Measurements from ENCODE around the gene SLC35F5.
A peak's percentile ranks its signal among the peaks of the same experiment; 100 is the strongest.
"Not testable (repeated sequence)": the region's sequence is repeated elsewhere in the genome, so short reads cannot be mapped to it uniquely, and the experiment has no call there.

Gene SLC35F5, protein sequence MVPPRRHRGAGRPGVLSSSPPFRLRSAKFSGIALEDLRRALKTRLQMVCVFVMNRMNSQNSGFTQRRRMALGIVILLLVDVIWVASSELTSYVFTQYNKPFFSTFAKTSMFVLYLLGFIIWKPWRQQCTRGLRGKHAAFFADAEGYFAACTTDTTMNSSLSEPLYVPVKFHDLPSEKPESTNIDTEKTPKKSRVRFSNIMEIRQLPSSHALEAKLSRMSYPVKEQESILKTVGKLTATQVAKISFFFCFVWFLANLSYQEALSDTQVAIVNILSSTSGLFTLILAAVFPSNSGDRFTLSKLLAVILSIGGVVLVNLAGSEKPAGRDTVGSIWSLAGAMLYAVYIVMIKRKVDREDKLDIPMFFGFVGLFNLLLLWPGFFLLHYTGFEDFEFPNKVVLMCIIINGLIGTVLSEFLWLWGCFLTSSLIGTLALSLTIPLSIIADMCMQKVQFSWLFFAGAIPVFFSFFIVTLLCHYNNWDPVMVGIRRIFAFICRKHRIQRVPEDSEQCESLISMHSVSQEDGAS

GRCh38 chr2:113756355-113757137 is at the start of gene SLC35F5:
Gene SLC35F5, minus strand, starts transcription at chr2:113756642. Its CDS starts 233 bp downstream, at chr2:113756409.
- DNase-seq = peak; percentile 88

GRCh38 chr2:113799375-113799774 is 42.9 kb upstream of the SLC35F5 start:
- DNase-seq = no peak

DNA sequence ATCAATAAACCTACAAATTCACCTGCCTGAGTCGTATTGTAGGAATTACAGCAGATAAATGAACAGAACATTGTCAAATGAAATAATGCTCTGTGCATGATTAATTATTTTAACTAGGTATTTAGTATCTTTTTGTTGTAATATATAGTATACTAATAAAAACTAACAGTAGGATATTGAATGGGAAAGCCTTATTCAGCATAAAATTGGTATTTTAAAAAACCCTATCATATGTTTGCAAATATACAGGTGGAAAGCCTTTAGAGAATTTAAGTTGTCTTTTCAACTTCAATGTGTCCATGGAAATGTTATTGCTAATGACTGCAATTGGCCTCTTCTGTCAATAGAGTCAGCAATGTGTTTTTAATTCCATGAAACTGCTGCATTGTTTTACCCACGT is 40.8 kb upstream of the SLC35F5 start:
- no peak for DNase-seq

DNA sequence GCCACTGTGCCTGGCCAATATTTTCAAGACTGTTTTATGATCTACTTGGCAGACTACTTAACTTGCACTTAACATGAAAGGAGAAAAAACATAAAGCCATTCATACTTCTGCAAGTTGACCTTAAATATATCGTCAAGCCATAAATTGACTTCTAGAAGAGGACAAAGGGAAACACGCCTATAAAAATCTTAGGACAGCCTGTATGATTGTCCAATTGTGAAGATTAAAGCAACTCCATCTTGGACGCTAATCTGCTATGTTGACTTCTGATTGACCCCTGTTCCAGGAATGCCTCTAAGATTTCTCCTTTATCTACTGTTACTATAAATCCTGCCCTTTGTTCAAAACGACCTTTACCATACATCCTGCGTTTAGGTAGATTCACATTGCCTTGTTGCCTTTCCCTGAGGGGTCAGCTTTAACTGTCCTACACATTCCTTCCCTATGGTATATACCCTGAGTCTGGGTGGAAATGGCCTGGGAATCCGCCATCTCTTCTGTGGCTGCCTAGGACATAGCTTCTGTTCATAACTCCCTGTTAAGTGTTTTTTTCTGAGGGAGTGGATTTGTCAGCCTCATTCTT is 40.2 kb upstream of the SLC35F5 start:
- no peak for DNase-seq

DNA sequence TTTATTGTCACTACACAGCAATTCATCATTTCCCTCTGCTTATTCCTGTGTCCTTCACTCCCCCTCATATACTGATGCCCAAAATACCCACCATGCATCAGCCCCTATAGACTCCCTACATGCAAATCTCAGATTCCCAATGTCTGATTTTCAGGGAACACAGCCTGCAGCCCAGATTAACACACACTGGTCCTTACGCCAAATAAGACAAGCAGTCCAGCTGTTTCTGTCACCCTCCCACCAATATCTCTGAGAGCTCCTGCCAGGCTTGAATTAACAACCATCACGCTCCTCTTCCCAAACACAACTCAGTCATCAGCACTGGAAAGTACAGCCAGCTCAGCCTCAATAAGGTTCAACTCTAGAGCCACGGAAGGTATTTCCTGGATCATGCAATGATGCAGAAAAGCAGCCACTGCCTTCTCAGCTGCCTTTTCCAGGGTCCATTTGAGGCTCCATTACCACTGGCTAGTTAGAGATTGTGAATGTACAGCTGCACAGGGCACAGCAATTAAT is 39.0 kb upstream of the SLC35F5 start:
- no peak for DNase-seq

DNA sequence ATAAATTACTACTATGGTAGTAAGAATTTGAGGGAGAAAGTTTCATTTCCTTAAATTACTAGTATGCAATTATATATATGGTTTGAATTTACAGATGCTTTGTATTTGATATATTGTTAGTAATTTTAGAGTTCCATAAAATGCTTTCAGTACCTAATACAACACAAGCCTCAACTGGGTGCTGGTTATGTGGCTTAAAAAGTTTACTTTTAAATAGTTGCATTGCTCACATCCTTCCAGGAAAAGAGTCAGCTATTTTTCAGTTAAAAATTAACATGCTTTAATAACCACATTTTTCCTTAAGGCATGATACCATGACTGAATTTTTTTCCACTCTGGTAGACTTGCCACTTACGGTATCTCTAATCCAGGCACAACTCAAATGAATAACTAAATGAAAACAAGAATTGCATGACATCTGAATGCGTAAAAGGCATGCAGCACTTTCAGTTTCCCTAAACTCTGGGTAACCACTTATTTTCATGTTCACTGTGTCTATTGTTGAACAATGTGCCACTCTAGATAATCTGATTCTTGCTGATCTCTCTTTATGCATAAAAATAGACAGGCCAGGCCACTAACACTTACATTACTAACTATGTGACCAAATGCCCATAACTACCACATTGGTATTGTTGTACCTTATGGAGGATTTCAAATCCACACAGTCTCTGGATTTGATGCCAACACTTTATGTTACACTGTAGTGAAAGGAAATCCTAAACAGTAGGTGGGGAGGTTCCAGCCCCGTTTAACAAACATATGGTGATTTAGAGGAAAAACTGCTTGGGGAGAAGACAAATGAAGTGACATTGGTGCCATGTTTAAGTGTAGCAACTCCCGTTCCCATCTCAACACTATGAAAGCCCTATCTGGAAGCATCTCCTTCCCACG is 35.5 kb upstream of the SLC35F5 start:
- DNase-seq = no peak

DNA sequence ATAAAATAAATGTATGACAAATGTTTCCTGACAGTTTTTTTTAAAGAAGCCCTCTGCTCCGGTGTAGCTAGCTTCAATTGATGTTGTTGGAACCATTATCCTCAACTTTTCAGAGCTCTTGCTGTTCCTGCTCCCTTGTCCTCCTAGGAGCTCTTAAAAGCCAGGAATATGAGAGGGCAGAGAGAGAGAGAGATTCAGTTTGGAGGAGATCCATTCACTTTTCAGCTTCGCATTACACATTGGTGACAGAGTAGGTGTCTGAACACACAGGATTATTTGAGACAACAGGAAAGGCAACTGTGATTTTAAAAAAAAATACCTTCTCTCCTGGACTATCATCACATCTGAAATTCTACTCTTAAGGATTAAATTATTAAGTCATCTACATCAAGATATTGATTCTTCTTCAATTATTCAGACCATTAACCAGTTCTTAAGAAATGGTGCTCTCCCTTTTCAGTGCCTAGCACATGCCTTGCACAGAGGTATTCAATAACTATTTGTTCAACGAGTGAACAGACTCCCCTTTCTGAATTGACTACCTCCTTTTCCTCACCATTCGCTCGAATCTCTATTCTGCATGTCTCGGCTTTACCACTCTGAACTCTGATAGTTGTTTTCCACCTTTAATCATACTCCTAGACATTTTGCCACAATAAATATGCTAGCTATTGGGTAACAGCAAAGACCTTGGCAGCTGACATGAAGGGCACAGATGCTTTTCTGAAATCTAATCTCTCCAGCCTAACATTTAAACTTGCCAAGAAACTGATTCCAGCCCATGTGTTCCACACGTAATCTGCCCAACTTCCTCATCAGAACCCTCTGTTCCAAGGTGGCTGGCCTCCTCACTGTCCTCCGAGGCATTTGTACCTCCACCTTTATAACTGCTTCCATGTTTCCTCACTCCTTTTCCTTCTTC is 28.6 kb upstream of the SLC35F5 start:
- DNase-seq = no peak

DNA sequence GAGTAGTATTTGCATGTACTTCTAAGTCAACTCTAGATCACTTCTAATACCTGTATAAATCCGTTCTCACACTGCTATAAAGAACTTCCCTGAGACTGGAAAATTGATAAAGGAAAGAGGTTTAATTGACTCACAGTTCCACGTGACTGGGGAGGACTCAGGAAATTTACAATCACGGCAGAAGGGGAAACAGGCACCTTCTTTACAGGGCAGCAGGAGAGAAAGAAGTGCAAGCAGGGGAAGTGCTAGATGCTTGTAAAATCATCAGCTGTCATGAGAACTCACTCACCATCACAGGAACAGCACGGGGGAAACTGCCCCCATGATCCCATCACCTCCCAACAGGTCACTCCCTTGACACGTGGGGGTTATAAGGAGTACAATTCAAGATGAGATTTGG is 24.0 kb upstream of the SLC35F5 start:
- DNase-seq = no peak

DNA sequence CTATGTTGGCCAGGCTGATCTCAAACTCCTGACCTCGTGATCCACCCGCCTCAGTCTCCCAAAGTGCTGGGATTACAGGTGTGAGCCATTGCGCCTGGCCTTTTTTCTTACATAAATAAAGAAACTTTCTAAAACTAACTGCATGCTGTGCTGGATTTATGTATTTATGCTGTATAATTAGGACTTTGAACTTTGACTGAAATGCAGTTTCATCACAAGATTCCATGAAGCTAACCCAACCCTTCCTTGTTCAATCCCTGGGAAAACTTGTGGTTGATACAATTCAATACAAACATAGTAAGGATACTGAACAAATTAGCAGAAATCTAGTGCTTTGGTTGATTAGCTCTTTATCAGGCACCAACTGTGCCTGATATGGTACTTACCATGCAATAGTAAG is 20.9 kb upstream of the SLC35F5 start:
- no peak for DNase-seq

DNA sequence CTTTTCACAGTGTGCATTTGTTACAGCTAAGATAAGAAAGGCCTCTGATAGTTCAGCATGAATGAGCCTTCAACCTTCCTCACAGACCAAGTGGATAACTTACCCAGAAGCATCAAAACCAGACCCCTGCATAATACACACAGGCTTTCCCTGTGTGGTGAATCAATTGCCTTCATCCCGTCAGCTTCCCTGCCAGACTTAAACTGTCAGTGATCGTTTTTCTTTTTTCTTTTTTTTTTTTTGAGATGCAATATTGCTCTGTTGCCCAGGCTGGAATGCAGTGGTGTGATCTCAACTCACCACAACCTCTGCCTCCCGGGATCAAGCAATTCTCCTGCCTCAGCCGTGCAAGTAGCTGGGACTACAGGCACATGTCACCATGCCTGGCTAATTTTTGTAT is 20.5 kb upstream of the SLC35F5 start:
- no peak for DNase-seq

DNA sequence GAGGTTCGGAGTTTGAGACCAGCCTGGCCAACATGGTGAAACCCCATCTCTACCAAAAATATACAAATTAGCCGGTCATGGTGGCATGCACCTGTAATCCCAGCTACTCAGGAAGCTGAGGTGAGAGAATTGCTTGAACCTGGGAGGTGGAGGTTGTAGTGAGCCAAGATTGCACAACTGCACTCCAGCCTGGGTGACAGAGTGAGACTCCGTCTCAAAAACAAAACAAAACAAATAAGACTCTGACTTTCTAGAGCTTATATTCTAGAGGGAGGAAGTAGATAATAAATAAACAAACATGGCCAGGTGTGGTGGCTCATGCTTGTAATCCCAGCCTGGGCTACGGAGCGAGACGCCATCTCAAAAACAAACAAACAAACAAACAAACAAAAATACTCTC is 18.2 kb upstream of the SLC35F5 start:
- DNase-seq = not testable (repeated sequence)

- no peak for DNase-seq
Measured at GRCh38 chr2:113770929-113771328, 14.5 kb upstream of the SLC35F5 start.

- DNase-seq = no peak
Measured at GRCh38 chr2:113769555-113769954, 13.1 kb upstream of the SLC35F5 start.

- no peak for DNase-seq
Measured at GRCh38 chr2:113768770-113769169, 12.3 kb upstream of the SLC35F5 start.

GRCh38 chr2:113767811-113768460 is 11.5 kb upstream of the SLC35F5 start:
- DNase-seq = no peak

GRCh38 chr2:113765276-113765675 is 8.8 kb upstream of the SLC35F5 start:
- DNase-seq = no peak

- DNase-seq = no peak
Measured at GRCh38 chr2:113762377-113763118, 6.1 kb upstream of the SLC35F5 start.

DNA sequence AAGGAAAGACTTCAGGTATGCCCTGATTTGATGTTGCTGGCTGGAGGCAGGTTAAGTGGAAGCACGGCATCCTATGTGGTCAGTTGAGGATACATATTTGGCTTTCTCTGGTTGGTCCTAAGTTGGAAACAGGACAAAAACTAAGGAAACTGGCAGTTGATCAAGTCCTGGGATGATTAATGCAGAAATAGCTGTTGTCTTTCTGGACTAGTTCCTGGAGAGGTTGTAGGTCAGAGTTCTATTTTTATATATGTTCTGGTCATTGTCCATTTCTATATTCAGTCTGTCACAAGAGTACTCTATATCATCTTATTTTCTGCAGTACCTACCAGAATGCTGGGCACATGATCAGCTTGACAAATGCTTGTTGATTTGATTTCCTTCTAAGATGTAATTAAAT is 4.0 kb upstream of the SLC35F5 start:
- no peak for DNase-seq

DNA sequence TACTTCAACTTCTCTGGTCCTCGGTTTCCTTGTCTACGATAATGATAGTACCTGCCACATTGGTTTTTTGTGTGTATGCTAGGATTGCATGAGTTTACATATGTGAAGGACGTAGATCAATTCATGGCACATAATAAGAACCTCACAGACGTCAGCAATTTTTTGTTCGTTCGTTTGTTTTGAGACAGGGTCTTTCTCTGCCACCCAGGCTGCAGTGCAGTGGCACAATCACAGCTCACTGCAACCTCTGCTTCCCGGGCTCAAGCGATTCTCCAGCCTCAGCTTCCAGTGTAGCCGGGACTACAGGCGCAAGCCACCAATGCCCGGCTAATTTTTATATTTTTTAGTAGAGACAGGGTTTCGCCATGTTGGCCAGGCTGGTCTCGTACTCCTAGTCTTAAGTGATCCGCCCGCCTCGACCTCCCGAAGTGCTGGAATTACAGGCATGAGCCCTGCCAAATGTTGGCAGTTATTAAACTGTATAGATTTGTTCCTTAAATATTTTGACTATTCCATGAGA is 756 bp upstream of the SLC35F5 start:
- DNase-seq = no peak
